Glutamatergic neuron (in vitro differentiated cells): ENCODE data around the gene FGFRL1. TPM values are rescaled to one million over a fixed set of nuclear protein-coding genes. Genes with fewer than 3 reads are reported as not detected.

Experiments
- DNase-seq: peaks from one replicate; pipeline ENCODE4 v3.0.0; 2022
- H3K27ac Mint-ChIP-seq: one replicate; pipeline ENCODE4 v1.8.0; 2020; ENCODE audit warnings: mild to moderate bottlenecking, mixed read lengths, inconsistent platforms; ENCODE audit not compliant: unreplicated experiment
- H3K27me3 Mint-ChIP-seq: one replicate; pipeline ENCODE4 v1.8.0; 2020; ENCODE audit warnings: mild to moderate bottlenecking, moderate library complexity, mixed read lengths, inconsistent platforms; ENCODE audit not compliant: unreplicated experiment
- H3K36me3 Mint-ChIP-seq: one replicate; pipeline ENCODE4 v1.8.0; 2020; ENCODE audit warnings: mild to moderate bottlenecking, mixed read lengths, inconsistent platforms; ENCODE audit not compliant: unreplicated experiment
- H3K4me1 Mint-ChIP-seq: one replicate; pipeline ENCODE4 v1.8.0; 2020; ENCODE audit warnings: mild to moderate bottlenecking, low read depth, mixed read lengths, inconsistent platforms; ENCODE audit not compliant: unreplicated experiment
- H3K4me3 Mint-ChIP-seq: one replicate; pipeline ENCODE4 v1.8.0; 2020; ENCODE audit warnings: mild to moderate bottlenecking, mixed read lengths, inconsistent platforms; ENCODE audit not compliant: unreplicated experiment
- H3K9me3 Mint-ChIP-seq: one replicate; pipeline ENCODE4 v1.8.0; 2020; ENCODE audit warnings: mild to moderate bottlenecking, moderate library complexity, mixed read lengths, inconsistent platforms; ENCODE audit not compliant: unreplicated experiment
- CTCF ChIP-seq: fragments of 200-600 bp; sonication (generic); IDR thresholded peaks from one replicate; pipeline ENCODE4 v1.5.0; 2021; ENCODE audit not compliant: partially characterized antibody, unreplicated experiment
- total RNA-seq: library from RNA; stranded (reverse); fragmentation: NEBNext Ultra II Directional; extraction: Animal tissue kit (Norgen Biotek cat#: 25700); gene quantifications from one replicate; pipeline ENCODE4 v1.2.1, GENCODE V29; 2021; ENCODE audit not compliant: unreplicated experiment

FGFRL1 gene
- total RNA-seq, 1 donor from 2014 or later: 20.9 TPM

- peaks cover 6% of the 10 kb centered on the region for H3K9me3 Mint-ChIP-seq
- TF ChIP-seq CTCF: no peak
- peaks cover 12% of the 10 kb centered on the region for H3K27me3 Mint-ChIP-seq
- no peak for DNase-seq
- H3K36me3 Mint-ChIP-seq: no peaks in the 10 kb centered on the region
- peaks cover 3% of the 10 kb centered on the region for H3K4me1 Mint-ChIP-seq
- H3K4me3 Mint-ChIP-seq: no peak overlapping the region
- H3K27ac Mint-ChIP-seq: no peak overlapping the region
Observed at GRCh38 chr4:999882-1000425, 11.5 kb upstream of the FGFRL1 start.

DNA sequence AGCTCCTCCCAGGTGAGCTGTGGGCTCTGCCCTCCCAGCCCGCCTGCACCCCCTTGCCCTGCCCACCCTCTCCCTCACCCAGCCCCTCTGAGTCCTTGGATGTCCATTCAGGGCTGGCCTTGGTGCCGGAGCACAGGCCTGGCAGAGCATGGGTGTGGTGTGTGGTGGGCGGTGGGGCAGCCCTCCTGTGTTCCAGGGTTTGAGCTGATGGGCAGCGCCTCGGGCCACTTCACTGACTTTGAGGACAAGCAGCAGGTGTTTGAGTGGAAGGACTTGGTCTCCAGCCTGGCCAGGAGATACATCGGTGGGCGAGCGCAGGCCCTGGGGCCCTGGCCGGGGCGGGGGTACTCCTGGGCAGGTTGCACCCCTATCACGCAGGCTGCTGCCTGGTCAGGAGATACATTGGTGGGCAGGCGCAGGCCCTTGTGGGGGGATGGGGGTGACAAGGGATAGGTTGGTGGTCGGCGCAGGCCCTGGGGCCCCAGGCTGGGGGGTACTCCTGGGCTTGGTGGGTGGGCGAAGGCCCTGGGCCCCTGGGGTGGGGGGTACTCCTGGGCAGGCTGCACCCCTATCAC lies 10.7 kb upstream of the FGFRL1 start:
- H3K4me3 Mint-ChIP-seq: no peak overlapping the region
- no peaks in the 10 kb centered on the region for H3K36me3 Mint-ChIP-seq
- peaks cover 12% of the 10 kb centered on the region for H3K27me3 Mint-ChIP-seq

DNA sequence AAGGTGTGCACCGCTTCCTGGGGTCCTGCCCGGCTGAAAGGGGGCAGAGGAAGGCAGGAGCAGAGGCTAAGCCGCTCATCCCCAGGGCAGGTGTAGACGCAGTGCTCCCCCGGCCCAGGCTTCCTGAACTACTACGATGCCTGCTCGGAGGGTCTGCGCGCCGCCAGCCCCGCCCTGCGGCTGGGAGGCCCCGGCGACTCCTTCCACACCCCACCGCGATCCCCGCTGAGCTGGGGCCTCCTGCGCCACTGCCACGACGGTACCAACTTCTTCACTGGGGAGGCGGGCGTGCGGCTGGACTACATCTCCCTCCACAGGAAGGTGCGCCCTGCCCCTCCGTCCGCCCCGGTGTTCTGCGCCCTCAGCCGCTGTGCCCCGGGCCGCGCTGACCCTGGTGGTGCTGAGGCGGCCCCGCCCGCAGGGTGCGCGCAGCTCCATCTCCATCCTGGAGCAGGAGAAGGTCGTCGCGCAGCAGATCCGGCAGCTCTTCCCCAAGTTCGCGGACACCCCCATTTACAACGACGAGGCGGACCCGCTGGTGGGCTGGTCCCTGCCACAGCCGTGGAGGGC lies 9.8 kb upstream of the FGFRL1 start:
- Mint-ChIP-seq H3K27me3 (peaks cover 12% of the 10 kb centered on the region), H3K36me3 (no peaks in the 10 kb centered on the region), H3K4me1 (peaks cover 3% of the 10 kb centered on the region), H3K9me3 (peaks cover 7% of the 10 kb centered on the region), H3K4me3 (no peak overlapping the region), H3K27ac (no peak overlapping the region)
- TF ChIP-seq CTCF: no peak
- DNase-seq: no peak

More for the DNA sequence above, 10.7 kb upstream of the FGFRL1 start:
- Mint-ChIP-seq H3K4me1 (peaks cover 3% of the 10 kb centered on the region), H3K27ac (no peak overlapping the region), H3K9me3 (peaks cover 4% of the 10 kb centered on the region)
- no peak for DNase-seq
- TF ChIP-seq CTCF: no peak

DNA sequence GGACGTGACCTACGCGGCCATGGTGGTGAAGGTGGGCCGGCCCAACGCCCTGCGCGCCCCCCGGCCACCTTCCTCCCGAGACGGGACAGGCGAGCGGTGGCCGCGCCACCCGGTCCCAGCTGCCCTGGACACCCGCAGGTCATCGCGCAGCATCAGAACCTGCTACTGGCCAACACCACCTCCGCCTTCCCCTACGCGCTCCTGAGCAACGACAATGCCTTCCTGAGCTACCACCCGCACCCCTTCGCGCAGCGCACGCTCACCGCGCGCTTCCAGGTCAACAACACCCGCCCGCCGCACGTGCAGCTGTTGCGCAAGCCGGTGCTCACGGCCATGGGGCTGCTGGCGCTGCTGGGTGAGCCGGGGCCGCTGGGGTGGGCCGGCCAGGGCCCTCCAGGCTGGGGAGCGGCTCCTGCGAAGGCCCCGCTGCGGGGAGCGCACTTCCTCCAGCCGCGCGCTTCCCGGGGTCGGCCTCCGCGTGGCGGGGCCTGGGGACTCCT lies 9.2 kb upstream of the FGFRL1 start:
- Mint-ChIP-seq H3K27me3 (peaks cover 15% of the 10 kb centered on the region), H3K36me3 (no peaks in the 10 kb centered on the region), H3K4me1 (peaks cover 3% of the 10 kb centered on the region), H3K4me3 (no peak overlapping the region), H3K27ac (no peak overlapping the region), H3K9me3 (peaks cover 7% of the 10 kb centered on the region)
- no peak for DNase-seq
- TF ChIP-seq CTCF: no peak

- Mint-ChIP-seq H3K4me3 (no peak overlapping the region), H3K27ac (no peak overlapping the region), H3K36me3 (no peaks in the 10 kb centered on the region), H3K27me3 (peaks cover 15% of the 10 kb centered on the region), H3K9me3 (peaks cover 8% of the 10 kb centered on the region), H3K4me1 (peaks cover 3% of the 10 kb centered on the region)
- DNase-seq: no peak
- TF ChIP-seq CTCF: no peak
Observed at GRCh38 chr4:1002631-1003251, 8.7 kb upstream of the FGFRL1 start.
